Loucy (cell line): ENCODE data around the gene MBNL2.

Source experiments
- EZH2phosphoT487 ChIP-seq: fragments of 200-600 bp; IDR thresholded peaks from 2 replicates; pipeline ENCODE4 v1.6.1; 2018; ENCODE audit warnings: antibody characterized with exemption, mild to moderate bottlenecking, moderate library complexity, borderline replicate concordance
- TF ChIP-seq, protein P1 (sequence below): fragments of 200-600 bp; sonication (generic); conservative IDR thresholded peaks from 2 replicates; pipeline ENCODE4 v1.5.1; 2014; ENCODE audit warnings: mild to moderate bottlenecking, antibody characterized with exemption, low read length

GRCh38 chr13:97175041-97175440 is 47.1 kb upstream of the MBNL2 start:
- TF ChIP-seq, protein P1, sequence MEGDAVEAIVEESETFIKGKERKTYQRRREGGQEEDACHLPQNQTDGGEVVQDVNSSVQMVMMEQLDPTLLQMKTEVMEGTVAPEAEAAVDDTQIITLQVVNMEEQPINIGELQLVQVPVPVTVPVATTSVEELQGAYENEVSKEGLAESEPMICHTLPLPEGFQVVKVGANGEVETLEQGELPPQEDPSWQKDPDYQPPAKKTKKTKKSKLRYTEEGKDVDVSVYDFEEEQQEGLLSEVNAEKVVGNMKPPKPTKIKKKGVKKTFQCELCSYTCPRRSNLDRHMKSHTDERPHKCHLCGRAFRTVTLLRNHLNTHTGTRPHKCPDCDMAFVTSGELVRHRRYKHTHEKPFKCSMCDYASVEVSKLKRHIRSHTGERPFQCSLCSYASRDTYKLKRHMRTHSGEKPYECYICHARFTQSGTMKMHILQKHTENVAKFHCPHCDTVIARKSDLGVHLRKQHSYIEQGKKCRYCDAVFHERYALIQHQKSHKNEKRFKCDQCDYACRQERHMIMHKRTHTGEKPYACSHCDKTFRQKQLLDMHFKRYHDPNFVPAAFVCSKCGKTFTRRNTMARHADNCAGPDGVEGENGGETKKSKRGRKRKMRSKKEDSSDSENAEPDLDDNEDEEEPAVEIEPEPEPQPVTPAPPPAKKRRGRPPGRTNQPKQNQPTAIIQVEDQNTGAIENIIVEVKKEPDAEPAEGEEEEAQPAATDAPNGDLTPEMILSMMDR, result no peak
- no peak for TF ChIP-seq EZH2phosphoT487
